ENCODE data around the gene STC2. TPM values are rescaled to one million over a fixed set of nuclear protein-coding genes. Genes with fewer than 3 reads are reported as not detected.
"Not testable (repeated sequence)": the region's sequence is repeated elsewhere in the genome, so short reads cannot be mapped to it uniquely, and the experiment has no call there.

Gene STC2
- total RNA-seq (2022) (190 and 224 TPM in 2 replicates), Bru-seq, nascent RNA (percentile 99 among the genes with signal in this experiment), BruChase-seq, experiment 1, labeled RNA remaining after a 2-hour chase (percentile 99 among the genes with signal in this experiment), BruChase-seq, experiment 2, labeled RNA remaining after a 6-hour chase (percentile 97 among the genes with signal in this experiment)
- long read RNA-seq, full-length matches to known transcripts: 298 of 355 reads
- long read RNA-seq, partial matches to known transcripts: 3 of 355 reads
- long read RNA-seq, other reads (novel, unspliced or antisense): 54 of 355 reads

GRCh38 chr5:173327948-173328843 lies at the start of gene STC2:
TSS of gene STC2 (minus strand) at chr5:173328414. CDS start at chr5:173328193, 221 bp downstream.
- DNase-seq: peak; percentile 99
- intact Hi-C loops (cut with micrococcal nuclease; ENCODE audit: unreplicated experiment): loop anchor here (2.0 to 5.0 kb wide), 3 partner anchors 209 to 289 kb away; partner anchors contain the start of gene BOD1
- H3K27me3 Mint-ChIP-seq (ENCODE audit: insufficient read depth, unreplicated experiment): no peaks in the 10 kb centered on the region

GRCh38 chr5:173371400-173371799 lies 43.2 kb upstream of the STC2 start:
- Mint-ChIP-seq H3K36me3 (ENCODE audit: insufficient read depth, unreplicated experiment) (no peaks in the 10 kb centered on the region), H3K4me1 (ENCODE audit: low read depth, unreplicated experiment) (no peaks in the 10 kb centered on the region), H3K9me3 (ENCODE audit: unreplicated experiment) (peaks cover 8% of the 10 kb centered on the region), H3K4me3 (ENCODE audit: unreplicated experiment) (no peak overlapping the region), H3K27me3 (ENCODE audit: insufficient read depth, unreplicated experiment) (peaks cover 2% of the 10 kb centered on the region), H3K27ac (ENCODE audit: unreplicated experiment) (no peak overlapping the region)
- no peaks in the 10 kb centered on the region for H3K4me1 ChIP-seq
- no peak for TF ChIP-seq CTCF (IDR thresholded peaks at IDR 0.05; ENCODE audit: insufficient read depth in 1 of 2, low read depth in 1 of 2, low read length in 1 of 2, severe bottlenecking in 1 of 2, unreplicated experiment in 1 of 2)
- H3K27me3 ChIP-seq (replicated peaks; ENCODE audit: control insufficient read depth, insufficient read depth, low read length): no peaks in the 10 kb centered on the region; the same call in 1 of the 2 replicates
- ChIA-PET CTCF (interaction anchor here (0.7 kb wide), 1 partner anchor 12 kb away, joined by 7 read pairs; no protein-coding TSS in a partner anchor), POLR2A (no interaction called here)
- H3K36me3 ChIP-seq (ENCODE audit: control insufficient read depth, insufficient read depth, low read length): no peaks in the 10 kb centered on the region
- DNase-seq: no peak
- BruUV-seq (replicated peaks): no TSS peak
- H3K9me3 ChIP-seq: no peaks in the 10 kb centered on the region
- no peak overlapping the region for H3K4me3 ChIP-seq (ENCODE audit: low read depth, low read length)
- intact Hi-C loops (cut with micrococcal nuclease; ENCODE audit: unreplicated experiment): no loop called here

More at GRCh38 chr5:173327948-173328843, at the start of gene STC2:
- peaks cover 77% of the 10 kb centered on the region for H3K36me3 Mint-ChIP-seq (ENCODE audit: insufficient read depth, unreplicated experiment)
- Histone ChIP-seq H3K27me3 (replicated peaks; ENCODE audit: control insufficient read depth, insufficient read depth, low read length) (no peaks in the 10 kb centered on the region), H3K4me3 (ENCODE audit: low read depth, low read length) (peak within 1 kb of the TSS; percentile 87), H3K36me3 (ENCODE audit: control insufficient read depth, insufficient read depth, low read length) (peaks cover 6% of the 10 kb centered on the region), H3K9me3 (no peaks in the 10 kb centered on the region), H3K4me1 (peaks cover 19% of the 10 kb centered on the region)
- peak within 1 kb of the TSS; percentile 91 for H3K4me3 Mint-ChIP-seq (ENCODE audit: unreplicated experiment)
- TSS peak; percentile 33 for BruUV-seq (replicated peaks)
- peak in 1 of 2 experiments; percentile 8 for TF ChIP-seq CTCF (IDR thresholded peaks at IDR 0.05; ENCODE audit: insufficient read depth in 1 of 2, low read depth in 1 of 2, low read length in 1 of 2, severe bottlenecking in 1 of 2, unreplicated experiment in 1 of 2)
- peaks cover 22% of the 10 kb centered on the region for H3K4me1 Mint-ChIP-seq (ENCODE audit: low read depth, unreplicated experiment)
- POLR2A ChIA-PET: interaction anchor here (0.5 to 5.3 kb wide), 24 partner anchors 11 to 1014 kb away, joined by 3 to 72 read pairs (median 3); partner anchors contain the start of genes BOD1 and CPEB4
- H3K9me3 Mint-ChIP-seq (ENCODE audit: unreplicated experiment): no peaks in the 10 kb centered on the region
- CTCF ChIA-PET: interaction anchor here (0.5 to 7.1 kb wide), 7 partner anchors 22 to 621 kb away, joined by 3 to 120 read pairs (median 4); no protein-coding TSS in a partner anchor
- peak within 1 kb of the TSS; percentile 97 for H3K27ac Mint-ChIP-seq (ENCODE audit: unreplicated experiment)

- H3K4me3 Mint-ChIP-seq (ENCODE audit: unreplicated experiment); H3K9me3 ChIP-seq; H3K27ac Mint-ChIP-seq (ENCODE audit: unreplicated experiment); H3K4me1 Mint-ChIP-seq (ENCODE audit: low read depth, unreplicated experiment); H3K36me3 ChIP-seq (ENCODE audit: control insufficient read depth, insufficient read depth, low read length); intact Hi-C loops (cut with micrococcal nuclease; ENCODE audit: unreplicated experiment); DNase-seq; H3K9me3 Mint-ChIP-seq (ENCODE audit: unreplicated experiment); BruUV-seq (replicated peaks); POLR2A ChIA-PET; H3K4me1 ChIP-seq; H3K4me3 ChIP-seq (ENCODE audit: low read depth, low read length); H3K27me3 ChIP-seq (replicated peaks; ENCODE audit: control insufficient read depth, insufficient read depth, low read length); H3K36me3 Mint-ChIP-seq (ENCODE audit: insufficient read depth, unreplicated experiment): not testable (repeated sequence)
- CTCF ChIA-PET: interaction anchor here (0.6 kb wide), 1 partner anchor 294 kb away, joined by 3 read pairs; no protein-coding TSS in a partner anchor
- H3K27me3 Mint-ChIP-seq (ENCODE audit: insufficient read depth, unreplicated experiment): peaks cover 12% of the 10 kb centered on the region
These were observed 35.2 kb upstream of the STC2 start for GRCh38 chr5:173363406-173363805.

All from Caco-2 (cell line).